ENCODE results near the gene HDAC9.

DNA sequence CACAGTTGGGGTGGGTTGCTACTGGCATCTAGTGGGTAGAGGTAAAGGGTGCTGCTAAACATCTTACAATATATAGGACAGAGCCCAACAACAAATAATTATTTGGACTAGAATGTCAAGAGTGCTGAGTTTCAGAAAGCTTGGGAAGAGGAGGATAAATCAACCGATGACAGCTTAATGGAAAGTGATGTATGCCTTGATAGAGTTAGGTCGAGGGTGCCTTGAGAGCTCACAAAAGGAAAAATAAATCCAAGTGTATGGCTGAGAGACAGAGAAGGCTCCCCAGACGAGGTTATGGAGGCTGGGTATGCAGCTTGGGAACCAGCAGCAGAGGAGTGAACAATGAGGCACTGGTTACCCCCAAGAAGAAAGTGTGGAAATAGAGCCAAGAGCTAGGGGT lies 211.1 kb downstream of the HDAC9 start:
- TF ChIP-seq CTCF (IDR thresholded peaks at IDR 0.05) (no peak), POLR2A (IDR thresholded peaks at IDR 0.05) (no peak)

Measured in prostate gland (tissue), 2 donors.